HCT116 (cell line): Measurements from ENCODE around the gene TTC9. TPM values are rescaled to one million over a fixed set of nuclear protein-coding genes. Genes with fewer than 3 reads are reported as not detected.

Source experiments
- ATAC-seq: fragments of 200-7000 bp; cut with Tn5 transposase; 2 replicates; pipeline ENCODE4 v1.9.1; 2020; ENCODE audit warnings: mild to moderate bottlenecking, moderate library complexity
- BruUV-seq: library from RNA; stranded (reverse); fragments of 400-500 nt; replicated peaks from 2 replicates; lab custom pipeline; 2021; lab: Mats Ljungman, UMichigan
- CTCF ChIA-PET: fragments of 300-600 bp; sonication (Branson Sonifier 250); formaldehyde crosslinking; loops from one replicate; lab custom pipeline; 2021; ENCODE audit warnings: antibody characterized with exemption; lab: Charles Lee
- POLR2A ChIA-PET: fragments of 300-600, 350-600 bp; sonication (Branson Sonifier 250); formaldehyde crosslinking; loops from one replicate; lab custom pipeline; 2021; ENCODE audit warnings: antibody characterized with exemption; lab: Charles Lee
- RAD21 ChIA-PET, 2 experiments: fragments of 300-600 bp; sonication (Branson Sonifier 250); formaldehyde crosslinking; loops; one replicate each; lab custom pipeline; 2023; ENCODE audit warnings: low total read pairs in 2 of 2; ENCODE audit not compliant: uncharacterized antibody in 2 of 2, unreplicated experiment in 2 of 2, low non-redundant PET in 1 of 2; lab: Charles Lee
- DNase-seq: peaks from one replicate; pipeline ENCODE4 v3.0.0-alpha.2; 2010; ENCODE audit warnings: low read depth, low spot score
- H2AFZ ChIP-seq: fragments of 200-600 bp; shearing (Covaris generic), sonication (generic); 2 replicates; pipeline ENCODE4 v1.6.1; 2017; ENCODE audit warnings: low read depth, mixed run types, mixed read lengths, antibody characterized with exemption, low read length; ENCODE audit not compliant: poor library complexity, severe bottlenecking
- H3K27ac ChIP-seq: 2 replicates; pipeline ENCODE4 v1.5.1; 2012; ENCODE audit warnings: low read depth, low read length
- H3K27me3 ChIP-seq: fragments of 200-600 bp; sonication (generic); 2 replicates; pipeline ENCODE4 v1.6.1; 2016; ENCODE audit warnings: mixed run types, low read length, mixed read lengths; ENCODE audit not compliant: insufficient read depth
- H3K36me3 ChIP-seq, 2 experiments: fragments of 200-500 bp in 1 of 2; fragments of 200-600 bp in 1 of 2; sonication (Bioruptor generic) in 1 of 2; sonication (generic) in 1 of 2; 2 replicates each; pipeline versions ENCODE4 v1.5.1 to v1.6.1; 2014 to 2016; ENCODE audit warnings: low read length in 2 of 2, inconsistent platforms in 1 of 2, mixed read lengths in 1 of 2, mixed run types in 1 of 2; ENCODE audit not compliant: insufficient read depth in 2 of 2, control insufficient read depth in 1 of 2
- H3K4me1 ChIP-seq, 2 experiments: fragments of 200-600 bp in 1 of 2; sonication (generic) in 1 of 2; 2 replicates each; pipeline versions ENCODE4 v1.5.1 to v1.6.1; 2012 to 2017; ENCODE audit warnings: low read length in 2 of 2, inconsistent platforms in 1 of 2, mild to moderate bottlenecking in 1 of 2, mixed read lengths in 1 of 2, mixed run types in 1 of 2, moderate library complexity in 1 of 2; ENCODE audit not compliant: insufficient read depth in 2 of 2, control insufficient read depth in 1 of 2
- H3K4me2 ChIP-seq: fragments of 200-600 bp; sonication (generic); 2 replicates; pipeline ENCODE4 v1.6.1; 2017; ENCODE audit warnings: mixed run types, low read length, mixed read lengths
- H3K4me3 ChIP-seq, 2 experiments: fragments of 200-600 bp in 1 of 2; sonication (generic) in 1 of 2; replicated peaks in 1 of 2; 2 replicates each; pipeline ENCODE4 v1.5.1; 2011 to 2016; ENCODE audit warnings: low read length in 2 of 2, control low read depth in 1 of 2, low read depth in 1 of 2, mild to moderate bottlenecking in 1 of 2, mixed read lengths in 1 of 2, mixed run types in 1 of 2
- H3K79me2 ChIP-seq: fragments of 200-600 bp; sonication (generic); 2 replicates; pipeline ENCODE4 v1.6.1; 2017; ENCODE audit warnings: mild to moderate bottlenecking, mixed run types, low read length, moderate library complexity, mixed read lengths; ENCODE audit not compliant: insufficient read depth
- H3K9ac ChIP-seq: fragments of 200-600 bp; sonication (generic); 2 replicates; pipeline ENCODE4 v1.6.1; 2016; ENCODE audit warnings: low read length, mixed read lengths
- H3K9me2 ChIP-seq: fragments of 200-600 bp; sonication (generic), shearing (Covaris generic); 2 replicates; pipeline ENCODE4 v1.6.1; 2017; ENCODE audit warnings: mixed run types, mild to moderate bottlenecking, moderate library complexity; ENCODE audit not compliant: insufficient read depth
- H3K9me3 ChIP-seq, 2 experiments: fragments of 200-500 bp in 1 of 2; fragments of 200-600 bp in 1 of 2; sonication (Bioruptor generic) in 1 of 2; sonication (generic) in 1 of 2; 2 replicates each; pipeline ENCODE4 v1.6.1; 2014 to 2017; ENCODE audit warnings: low read length in 2 of 2, mixed read lengths in 2 of 2, inconsistent platforms in 1 of 2, low read depth in 1 of 2, mild to moderate bottlenecking in 1 of 2, mixed run types in 1 of 2, moderate library complexity in 1 of 2; ENCODE audit not compliant: control insufficient read depth in 1 of 2, insufficient read depth in 1 of 2
- H4K20me1 ChIP-seq: fragments of 200-600 bp; sonication (generic), shearing (Covaris generic); 2 replicates; pipeline ENCODE4 v1.6.1; 2017; ENCODE audit warnings: mixed run types, mild to moderate bottlenecking, moderate library complexity; ENCODE audit not compliant: insufficient read depth
- ATF3 ChIP-seq: IDR thresholded peaks from 2 replicates; pipeline ENCODE4 v1.6.1; 2012
- CBX3 ChIP-seq: IDR thresholded peaks from 2 replicates; pipeline ENCODE4 v1.6.1; 2012; ENCODE audit warnings: low read depth
- CEBPB ChIP-seq: IDR thresholded peaks from 2 replicates; pipeline ENCODE4 v1.6.1; 2012; ENCODE audit warnings: low read depth
- EGR1 ChIP-seq: IDR thresholded peaks from 2 replicates; pipeline ENCODE4 v1.6.1; 2012; ENCODE audit warnings: low read depth
- ELF1 ChIP-seq: IDR thresholded peaks from 2 replicates; pipeline ENCODE4 v1.6.1; 2012; ENCODE audit warnings: low read depth, borderline replicate concordance
- EZH2 ChIP-seq: fragments of 200-600 bp; sonication (generic); IDR thresholded peaks from 2 replicates; pipeline ENCODE4 v1.6.1; 2017; ENCODE audit warnings: antibody characterized with exemption, mixed run types
- EZH2phosphoT487 ChIP-seq: fragments of 200-600 bp; IDR thresholded peaks from 2 replicates; pipeline ENCODE4 v1.6.1; 2018; ENCODE audit warnings: antibody characterized with exemption, borderline replicate concordance
- FOSL1 ChIP-seq: IDR thresholded peaks from 2 replicates; pipeline ENCODE4 v1.6.1; 2012; ENCODE audit warnings: low read depth
- POLR2AphosphoS5 ChIP-seq: IDR thresholded peaks from 2 replicates; pipeline ENCODE4 v1.6.1; 2011; ENCODE audit warnings: mild to moderate bottlenecking, low read depth, low read length, moderate library complexity
- SIN3A ChIP-seq: IDR thresholded peaks from 2 replicates; pipeline ENCODE4 v1.6.1; 2012; ENCODE audit warnings: low read depth
- SP1 ChIP-seq: IDR thresholded peaks from 2 replicates; pipeline ENCODE4 v1.6.1; 2012; ENCODE audit warnings: low read depth
- TCF7L2 ChIP-seq: IDR thresholded peaks from 2 replicates; pipeline ENCODE4 v1.7.0; 2011; ENCODE audit warnings: borderline replicate concordance, inconsistent platforms; ENCODE audit not compliant: insufficient read depth, insufficient read length; ENCODE audit errors: extremely low read depth
- ZFX ChIP-seq: fragments of 450-650 bp; IDR thresholded peaks from 2 replicates; pipeline ENCODE4 v1.6.1; 2017
- intact Hi-C: fragments of 100-400 bp; cut with micrococcal nuclease; formaldehyde crosslinking; loops from 2 replicates; pipeline ENCODE4 v1.10.0; 2022
- total RNA-seq: library from RNA; stranded (reverse); gene quantifications from one replicate; pipeline ENCODE4 v1.2.1, GENCODE V29; 2021; ENCODE audit not compliant: unreplicated experiment

The TTC9 gene
- total RNA-seq, 1 experiment from 2014 or later: 2.4 TPM

GRCh38 chr14:70707138-70708038, 65.7 kb downstream of the TTC9 start (continued):
- TF ChIP-seq TCF7L2 (peak; percentile 69), CBX3 (0 out of 2 replicates have a peak, but pooled peaks have one; percentile 5)

DNA sequence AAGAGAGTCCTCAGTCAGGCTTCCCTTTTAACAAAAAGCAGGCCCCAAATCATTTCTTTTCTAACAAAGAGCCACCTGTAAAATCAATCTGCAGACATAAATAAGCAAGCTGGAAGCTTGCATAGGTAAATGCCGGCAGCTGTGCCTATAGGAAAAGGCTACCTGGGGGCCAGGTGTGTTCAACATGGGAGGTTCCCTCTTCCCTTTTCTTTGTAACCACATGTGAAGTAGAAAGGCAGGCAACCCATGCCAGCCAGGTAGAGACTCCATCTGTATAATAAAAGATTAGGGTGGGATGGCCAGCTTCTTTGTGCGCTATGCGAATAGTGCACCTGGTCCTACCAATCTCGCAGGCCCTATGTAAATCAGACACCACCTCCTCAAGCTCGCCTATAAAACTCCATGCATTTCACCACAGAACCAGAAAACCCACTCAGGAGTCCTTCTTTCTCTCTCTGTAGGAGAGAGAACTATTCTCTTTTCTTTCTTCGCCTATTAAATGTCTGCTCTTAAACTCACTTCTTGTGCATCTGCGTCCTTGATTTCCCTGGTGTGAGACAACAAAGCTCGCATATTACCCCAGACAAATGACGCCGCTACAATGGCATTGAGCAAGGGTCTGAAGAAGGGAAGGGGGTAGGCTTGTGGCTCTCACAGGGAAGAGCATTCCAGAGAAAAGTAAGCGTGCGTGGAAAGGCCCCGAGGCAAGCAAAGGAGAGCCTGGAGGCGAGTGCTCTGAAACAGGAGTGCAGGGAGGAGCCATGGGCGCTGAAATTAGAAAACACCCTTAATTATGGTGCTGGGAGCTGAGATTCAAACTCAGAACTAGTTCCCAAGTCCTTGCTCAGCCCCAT, 67.2 kb downstream of the TTC9 start:
- BruUV-seq: no TSS peak
- no peaks in the 10 kb centered on the region for H4K20me1 ChIP-seq
- DNase-seq: no peak
- no peak overlapping the region for H3K4me2 ChIP-seq
- H3K79me2 ChIP-seq: no peaks in the 10 kb centered on the region
- H3K4me1 ChIP-seq: peaks cover 10 to 26% of the 10 kb centered on the region in 2 experiments; a peak in 3 of 4 replicates
- H3K9me2 ChIP-seq: no peaks in the 10 kb centered on the region
- TF ChIP-seq SP1 (no peak), CBX3 (no peak), CEBPB (no peak), ATF3 (no peak), ZFX (no peak), EZH2phosphoT487 (no peak), FOSL1 (no peak), POLR2AphosphoS5 (no peak), SIN3A (no peak), EZH2 (no peak), ELF1 (no peak), EGR1 (no peak)
- H3K27ac ChIP-seq: no peak overlapping the region
- intact Hi-C loops: no loop called here
- no peaks in the 10 kb centered on the region for H3K27me3 ChIP-seq
- H3K9ac ChIP-seq: no peak overlapping the region
- H3K4me3 ChIP-seq: no peak overlapping the region
- no peaks in the 10 kb centered on the region for H3K9me3 ChIP-seq
- CTCF ChIA-PET: no interaction called here
- RAD21 ChIA-PET: no interaction called here
- POLR2A ChIA-PET: no interaction called here
- H3K36me3 ChIP-seq: no peaks in the 10 kb centered on the region
- ATAC-seq: no peak
- no peak overlapping the region for H2AFZ ChIP-seq
